Spleen (tissue), 7 donors: ENCODE measurements around the gene HMGN4.

Experiments used
- CTCF ChIP-seq, 11 experiments: fragments of 200-600 bp in 7 of 11; fragments of 450-650 bp in 4 of 11; sonication (generic) in 4 of 11; IDR thresholded peaks in 8 of 11; conservative IDR thresholded peaks in 3 of 11; 1 replicate in 7 of 11; 2 replicates in 4 of 11; pipeline versions ENCODE4 v1.4.0 to v1.8.0; 2016 to 2021; ENCODE audit warnings: antibody characterized with exemption in 11 of 11, inconsistent platforms in 4 of 11, mild to moderate bottlenecking in 1 of 11
- POLR2A ChIP-seq, 3 donors: fragments of 450-650 bp; IDR thresholded peaks; one replicate each; pipeline ENCODE4 v1.5.1; 2017; ENCODE audit warnings: antibody characterized with exemption in 3 of 3, mild to moderate bottlenecking in 1 of 3
- POLR2AphosphoS5 ChIP-seq, 3 donors: sonication (generic); formaldehyde crosslinking; IDR thresholded peaks; one replicate each; pipeline ENCODE4 v1.5.1; 2017; ENCODE audit warnings: antibody characterized with exemption in 3 of 3
- donor health status: DM: no; HTN: no; CAD: no; lungs with moderate emphysema.
- donor health status: DM: no; HTN: no; CAD: no.
- donor health status: DM: no; HTN: no; CAD: no.

- TF ChIP-seq POLR2AphosphoS5 (IDR thresholded peaks at IDR 0.05) = no peak
- TF ChIP-seq POLR2A (IDR thresholded peaks at IDR 0.05) = no peak
- TF ChIP-seq CTCF (IDR thresholded peaks at IDR 0.05 in 8 of 11, conservative IDR thresholded peaks at IDR 0.05 in 3 of 11) = no peak
Measured at GRCh38 chr6:26571592-26572296, 33.6 kb downstream of the HMGN4 start.
